Mesenchymal stem cell (in vitro differentiated cells and primary cell): ENCODE data around the gene SMARCA4.

ENCODE experiments used
- DNase-seq: peaks from one replicate; pipeline ENCODE4 v3.0.0-alpha.2; 2013
- H2AFZ ChIP-seq: one replicate; pipeline ENCODE4 v1.6.1; 2013; ENCODE audit warnings: low read depth, mild to moderate bottlenecking, control low read depth, inconsistent platforms, low read length, moderate library complexity
- H2AK5ac ChIP-seq: 2 replicates; pipeline ENCODE4 v1.6.1; 2013; ENCODE audit warnings: low read length, moderate library complexity, mild to moderate bottlenecking, inconsistent platforms; ENCODE audit not compliant: severe bottlenecking
- H2BK120ac ChIP-seq: one replicate; pipeline ENCODE4 v1.6.1; 2013; ENCODE audit warnings: low read depth, mild to moderate bottlenecking, inconsistent platforms, low read length, moderate library complexity
- H2BK12ac ChIP-seq, 2 experiments: one replicate each; pipeline ENCODE4 v1.6.1; 2013; ENCODE audit warnings: inconsistent platforms in 2 of 2, low read length in 2 of 2, mild to moderate bottlenecking in 2 of 2, moderate library complexity in 2 of 2, control low read depth in 1 of 2
- H2BK15ac ChIP-seq: one replicate; pipeline ENCODE4 v1.6.1; 2013; ENCODE audit warnings: mild to moderate bottlenecking, low read depth, inconsistent platforms; ENCODE audit not compliant: poor library complexity, severe bottlenecking
- H2BK5ac ChIP-seq: 2 replicates; pipeline ENCODE4 v1.6.1; 2013; ENCODE audit warnings: low read depth, mild to moderate bottlenecking, low read length, control low read depth, inconsistent platforms; ENCODE audit not compliant: poor library complexity, severe bottlenecking
- H3K14ac ChIP-seq, 2 experiments: one replicate each; pipeline ENCODE4 v1.6.1; 2013; ENCODE audit warnings: inconsistent platforms in 2 of 2, low read length in 2 of 2, control low read depth in 1 of 2, mild to moderate bottlenecking in 1 of 2, moderate library complexity in 1 of 2
- H3K18ac ChIP-seq, 2 experiments: one replicate each; pipeline ENCODE4 v1.6.1; 2013; ENCODE audit warnings: inconsistent platforms in 2 of 2, low read length in 2 of 2, control low read depth in 1 of 2, low read depth in 1 of 2, mild to moderate bottlenecking in 1 of 2
- H3K23ac ChIP-seq, 2 experiments: one replicate each; pipeline ENCODE4 v1.6.1; 2013; ENCODE audit warnings: inconsistent platforms in 2 of 2, low read length in 2 of 2, mild to moderate bottlenecking in 2 of 2, moderate library complexity in 2 of 2, control low read depth in 1 of 2
- H3K27ac ChIP-seq: 2 replicates; pipeline ENCODE4 v1.5.1; 2013; ENCODE audit warnings: mild to moderate bottlenecking, moderate library complexity, low read length, control low read depth, inconsistent platforms; ENCODE audit not compliant: poor library complexity, severe bottlenecking
- H3K27me3 ChIP-seq, 2 experiments: 2 replicates each; pipeline versions ENCODE4 v1.6.1 to v1.7.0; 2013; ENCODE audit warnings: low read length in 2 of 2, mild to moderate bottlenecking in 2 of 2, moderate library complexity in 2 of 2, control low read depth in 1 of 2, inconsistent platforms in 1 of 2; ENCODE audit not compliant: control insufficient read depth in 1 of 2, insufficient read depth in 1 of 2
- H3K36me3 ChIP-seq, 2 experiments: 2 replicates each; pipeline versions ENCODE4 v1.6.1 to v1.7.0; 2013; ENCODE audit warnings: low read length in 2 of 2, control low read depth in 1 of 2, inconsistent platforms in 1 of 2, low read depth in 1 of 2, mild to moderate bottlenecking in 1 of 2; ENCODE audit not compliant: insufficient read depth in 2 of 2, control insufficient read depth in 1 of 2
- H3K4ac ChIP-seq, 2 experiments: one replicate each; pipeline ENCODE4 v1.6.1; 2013; ENCODE audit warnings: inconsistent platforms in 2 of 2, low read length in 2 of 2, mild to moderate bottlenecking in 2 of 2, moderate library complexity in 2 of 2, control low read depth in 1 of 2, low read depth in 1 of 2
- H3K4me1 ChIP-seq: 2 replicates; pipeline ENCODE4 v1.6.1; 2013; ENCODE audit warnings: low read depth, low read length, control low read depth; ENCODE audit not compliant: control insufficient read depth, insufficient read depth
- H3K4me2 ChIP-seq: 2 replicates; pipeline ENCODE4 v1.6.1; 2013; ENCODE audit warnings: low read length, mild to moderate bottlenecking, inconsistent platforms; ENCODE audit not compliant: poor library complexity, severe bottlenecking
- H3K4me3 ChIP-seq, 2 experiments: 2 replicates each; pipeline versions ENCODE4 v1.5.1 to v1.7.0; 2013; ENCODE audit warnings: low read length in 2 of 2, mild to moderate bottlenecking in 2 of 2, control low read depth in 1 of 2, low read depth in 1 of 2; ENCODE audit not compliant: insufficient read depth in 1 of 2
- H3K79me1 ChIP-seq: replicated peaks from 2 replicates; pipeline ENCODE4 v1.6.1; 2013; ENCODE audit warnings: mild to moderate bottlenecking, control low read depth, low read length, inconsistent platforms; ENCODE audit not compliant: poor library complexity, severe bottlenecking
- H3K9ac ChIP-seq: 2 replicates; pipeline ENCODE4 v1.7.0; 2013; ENCODE audit warnings: mild to moderate bottlenecking, low read length, moderate library complexity
- H3K9me3 ChIP-seq: 2 replicates; pipeline ENCODE4 v1.7.0; 2013; ENCODE audit warnings: mild to moderate bottlenecking, low read length; ENCODE audit not compliant: control insufficient read depth
- H4K8ac ChIP-seq: one replicate; pipeline ENCODE4 v1.6.1; 2013; ENCODE audit warnings: inconsistent platforms, mild to moderate bottlenecking, low read length, moderate library complexity
- H4K91ac ChIP-seq: one replicate; pipeline ENCODE4 v1.6.1; 2013; ENCODE audit warnings: mild to moderate bottlenecking, low read length, inconsistent platforms
- WGBS: methylation state at CpG from one replicate; pipeline ENCODE4 v1.1.7; 2013; ENCODE audit warnings: mixed read lengths; 5-methylcytosine and 5-hydroxymethylcytosine counted together

SMARCA4 gene

GRCh38 chr19:10961073-10961860, 437 bp downstream of the SMARCA4 start:
- peak; percentile 43 for DNase-seq
- Histone ChIP-seq H2AFZ (peak overlapping the region; percentile 46), H2BK5ac (no peak overlapping the region), H2BK12ac (no peak overlapping the region), H3K27ac (peak overlapping the region; percentile 65), H3K27me3 (no peaks in the 10 kb centered on the region), H4K8ac (peak overlapping the region; percentile 81), H3K4me2 (peak overlapping the region; percentile 61), H3K4me1 (peaks cover 18% of the 10 kb centered on the region), H2BK15ac (peak overlapping the region; percentile 81), H3K4ac (peak overlapping the region; percentile 86 to 90), H3K23ac (no peak overlapping the region), H3K14ac (peak overlapping the region; percentile 45 to 72), H3K36me3 (peaks cover 0 to 9% of the 10 kb centered on the region in 2 experiments), H3K79me1 (no peaks in the 10 kb centered on the region), H3K4me3 (peak overlapping the region; percentile 91 to 99), H3K18ac (peak overlapping the region; percentile 88 to 90), H2BK120ac (peak overlapping the region; percentile 88), H3K9ac (peak overlapping the region; percentile 99), H3K9me3 (no peaks in the 10 kb centered on the region), H2AK5ac (no peak overlapping the region), H4K91ac (peak overlapping the region; percentile 83)
- under 1% methylated on average over 55 of the region's 92 CpGs for WGBS

DNA sequence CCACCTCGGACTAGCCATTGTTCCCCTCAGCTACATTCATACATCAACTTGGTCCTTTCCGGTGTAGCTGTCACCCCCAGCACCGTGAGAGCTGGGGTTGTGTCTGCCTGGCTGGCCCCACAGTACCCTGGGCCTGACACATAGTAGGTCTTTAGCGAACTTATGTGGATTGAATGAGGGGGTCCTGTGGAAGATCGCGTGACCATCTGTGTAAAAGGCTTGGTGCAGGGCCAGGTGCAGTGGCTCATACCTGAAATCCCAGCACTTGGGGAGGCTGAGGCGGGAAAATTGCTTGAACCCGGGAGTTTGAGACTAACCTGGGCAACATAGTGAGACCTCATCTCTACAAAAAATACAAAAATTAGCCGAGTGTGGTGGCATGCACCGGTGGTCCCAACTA, 2.0 kb downstream of the SMARCA4 start:
- WGBS, result 96% methylated on average over 10 of the region's 10 CpGs
- H3K9ac ChIP-seq, result peak overlapping the region; percentile 99
- no peak for DNase-seq

GRCh38 chr19:10963865-10964264, 3.0 kb downstream of the SMARCA4 start:
- peaks cover 0 to 9% of the 10 kb centered on the region in 2 experiments for H3K36me3 ChIP-seq
- no peak overlapping the region for H4K91ac ChIP-seq
- no peaks in the 10 kb centered on the region for H3K9me3 ChIP-seq
- H3K9ac ChIP-seq, result no peak overlapping the region
- H2BK15ac ChIP-seq, result no peak overlapping the region
- no peak overlapping the region for H3K18ac ChIP-seq
- no peak overlapping the region for H2AK5ac ChIP-seq
- no peak overlapping the region for H3K14ac ChIP-seq
- H3K23ac ChIP-seq, result no peak overlapping the region
- no peak overlapping the region for H3K4me2 ChIP-seq
- H2BK12ac ChIP-seq, result no peak overlapping the region
- no peak overlapping the region for H2BK5ac ChIP-seq
- no peak overlapping the region for H2BK120ac ChIP-seq
- H3K4me1 ChIP-seq, result peaks cover 28% of the 10 kb centered on the region
- no peak overlapping the region for H4K8ac ChIP-seq
- 96% methylated on average over 4 of the region's 4 CpGs for WGBS
- no peaks in the 10 kb centered on the region for H3K79me1 ChIP-seq
- no peak overlapping the region for H3K4me3 ChIP-seq
- no peak overlapping the region for H3K27ac ChIP-seq
- no peak for DNase-seq
- H3K27me3 ChIP-seq, result no peaks in the 10 kb centered on the region
- H2AFZ ChIP-seq, result no peak overlapping the region
- H3K4ac ChIP-seq, result no peak overlapping the region

More for the DNA sequence above, 2.0 kb downstream of the SMARCA4 start:
- Histone ChIP-seq H4K91ac (no peak overlapping the region), H3K4me1 (peaks cover 23% of the 10 kb centered on the region), H3K27ac (no peak overlapping the region), H3K18ac (no peak overlapping the region), H3K27me3 (no peaks in the 10 kb centered on the region), H2BK120ac (no peak overlapping the region), H4K8ac (peak overlapping the region; percentile 12), H3K23ac (no peak overlapping the region), H2AK5ac (no peak overlapping the region), H2BK12ac (peak overlapping the region in 1 of 2 experiments; percentile 21), H2BK15ac (no peak overlapping the region), H2AFZ (no peak overlapping the region), H3K79me1 (no peaks in the 10 kb centered on the region), H3K14ac (no peak overlapping the region), H3K36me3 (peaks cover 0 to 9% of the 10 kb centered on the region in 2 experiments), H3K9me3 (no peaks in the 10 kb centered on the region), H3K4me2 (no peak overlapping the region), H3K4ac (no peak overlapping the region), H3K4me3 (peak overlapping the region in 1 of 2 experiments; percentile 99), H2BK5ac (no peak overlapping the region)

GRCh38 chr19:10964903-10965302, 4.1 kb downstream of the SMARCA4 start:
- Histone ChIP-seq H3K4me2 (no peak overlapping the region), H3K9ac (no peak overlapping the region), H3K18ac (no peak overlapping the region), H3K4me3 (no peak overlapping the region), H3K9me3 (no peaks in the 10 kb centered on the region), H3K27ac (no peak overlapping the region), H2AK5ac (no peak overlapping the region), H3K4ac (no peak overlapping the region), H2BK15ac (no peak overlapping the region), H4K8ac (no peak overlapping the region), H2BK12ac (no peak overlapping the region), H3K14ac (no peak overlapping the region), H3K23ac (no peak overlapping the region), H3K4me1 (peaks cover 32% of the 10 kb centered on the region), H2AFZ (no peak overlapping the region), H3K79me1 (no peaks in the 10 kb centered on the region), H3K36me3 (peaks cover 0 to 9% of the 10 kb centered on the region in 2 experiments), H2BK5ac (no peak overlapping the region), H4K91ac (peak overlapping the region; percentile 41), H3K27me3 (no peaks in the 10 kb centered on the region), H2BK120ac (no peak overlapping the region)
- WGBS, result 97% methylated on average over 4 of the region's 4 CpGs
- DNase-seq, result no peak
